Lower leg skin (tissue), 4 donors: ENCODE measurements around the gene TSEN54. TPM values are rescaled to one million over a fixed set of nuclear protein-coding genes. Genes with fewer than 3 reads are reported as not detected.

ENCODE experiments used
- DNase-seq, 2 donors: peaks; one replicate each; pipeline ENCODE4 v3.0.0-alpha.2; 2019; ENCODE audit warnings: low spot score in 2 of 2
- H3K4me3 ChIP-seq: fragments of 200-600 bp; sonication (generic); 2 replicates; pipeline ENCODE4 v1.5.1; 2017; ENCODE audit warnings: mild to moderate bottlenecking, low read depth; ENCODE audit not compliant: poor library complexity, severe bottlenecking
- POLR2A ChIP-seq, 2 donors: fragments of 450-650 bp; IDR thresholded peaks; one replicate each; pipeline ENCODE4 v1.6.1; 2016 to 2017; ENCODE audit warnings: antibody characterized with exemption in 2 of 2, mild to moderate bottlenecking in 1 of 2, moderate library complexity in 1 of 2
- WGBS, 2 donors: methylation state at CpG; one replicate each; pipeline ENCODE4 v1.1.5; 2018; 5-methylcytosine and 5-hydroxymethylcytosine counted together
- intact Hi-C: fragments of 100-400 bp; cut with DNase I; formaldehyde crosslinking; loops from one replicate; pipeline ENCODE4 v1.15.0; 2023; ENCODE audit warnings: low total_unique reads
- total RNA-seq, 4 donors: library from RNA; depleted of rRNA; stranded (reverse); fragments of >200 nt; gene quantifications; one replicate each; pipeline ENCODE4 v1.1.0, GENCODE V29; 2016
- TF ChIP-seq, protein P1 (sequence below), 3 donors: fragments of 450-650 bp; IDR thresholded peaks; one replicate each; pipeline ENCODE4 v1.5.1; 2016; ENCODE audit warnings: antibody characterized with exemption in 3 of 3, mild to moderate bottlenecking in 3 of 3, moderate library complexity in 2 of 3

The TSEN54 gene
- total RNA-seq, 4 donors from 2014 or later, result 42.7 to 70.8 (median 50.8) TPM

DNA sequence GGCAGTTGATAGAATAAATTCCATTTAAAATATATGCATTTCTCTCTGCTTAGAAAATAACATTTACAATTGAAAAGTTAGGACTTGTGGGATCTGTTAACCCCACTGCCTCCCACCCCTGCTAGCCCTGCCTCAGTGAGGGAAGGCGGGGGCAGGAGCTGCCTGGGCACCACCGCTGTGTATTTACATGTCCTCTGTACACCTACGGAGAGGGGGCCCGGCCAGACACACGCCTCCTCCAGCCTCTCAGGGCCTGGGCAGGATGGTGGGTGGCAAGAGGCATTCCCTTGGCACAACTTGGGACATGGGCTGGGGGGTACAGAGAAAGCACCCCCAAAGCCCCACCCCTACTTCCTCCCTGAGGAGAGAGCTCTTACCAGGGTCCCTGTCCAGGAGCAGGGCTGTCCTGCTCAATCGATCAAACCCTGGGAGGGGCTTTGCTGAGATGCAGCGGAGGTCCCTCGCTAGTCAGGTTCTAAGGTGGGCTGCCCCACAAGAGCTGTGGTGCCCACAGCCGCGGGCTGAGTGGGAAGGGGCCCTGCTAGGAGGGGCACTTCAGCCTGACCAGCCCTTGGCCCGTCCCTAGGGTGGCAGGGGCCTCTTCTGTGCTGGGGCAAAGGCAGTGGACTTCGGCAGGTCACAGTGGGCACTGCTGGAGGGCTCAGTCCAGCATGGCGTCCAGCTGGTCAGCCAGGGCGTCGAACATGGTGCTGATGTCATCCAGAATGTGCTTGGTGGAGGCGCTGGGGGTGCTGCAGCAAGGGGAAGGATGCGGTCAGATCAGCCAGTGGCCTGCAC, 15.7 kb upstream of the TSEN54 start:
- no peak for DNase-seq
- no peak overlapping the region for H3K4me3 ChIP-seq
- TF ChIP-seq, protein P1, sequence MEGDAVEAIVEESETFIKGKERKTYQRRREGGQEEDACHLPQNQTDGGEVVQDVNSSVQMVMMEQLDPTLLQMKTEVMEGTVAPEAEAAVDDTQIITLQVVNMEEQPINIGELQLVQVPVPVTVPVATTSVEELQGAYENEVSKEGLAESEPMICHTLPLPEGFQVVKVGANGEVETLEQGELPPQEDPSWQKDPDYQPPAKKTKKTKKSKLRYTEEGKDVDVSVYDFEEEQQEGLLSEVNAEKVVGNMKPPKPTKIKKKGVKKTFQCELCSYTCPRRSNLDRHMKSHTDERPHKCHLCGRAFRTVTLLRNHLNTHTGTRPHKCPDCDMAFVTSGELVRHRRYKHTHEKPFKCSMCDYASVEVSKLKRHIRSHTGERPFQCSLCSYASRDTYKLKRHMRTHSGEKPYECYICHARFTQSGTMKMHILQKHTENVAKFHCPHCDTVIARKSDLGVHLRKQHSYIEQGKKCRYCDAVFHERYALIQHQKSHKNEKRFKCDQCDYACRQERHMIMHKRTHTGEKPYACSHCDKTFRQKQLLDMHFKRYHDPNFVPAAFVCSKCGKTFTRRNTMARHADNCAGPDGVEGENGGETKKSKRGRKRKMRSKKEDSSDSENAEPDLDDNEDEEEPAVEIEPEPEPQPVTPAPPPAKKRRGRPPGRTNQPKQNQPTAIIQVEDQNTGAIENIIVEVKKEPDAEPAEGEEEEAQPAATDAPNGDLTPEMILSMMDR (IDR thresholded peaks at IDR 0.05), result no peak
- no peak for TF ChIP-seq POLR2A (IDR thresholded peaks at IDR 0.05)
- 86 to 87% methylated on average over 8 to 9 of the region's 17 CpGs for WGBS, 2 donors
- intact Hi-C loops, result no loop called here

DNA sequence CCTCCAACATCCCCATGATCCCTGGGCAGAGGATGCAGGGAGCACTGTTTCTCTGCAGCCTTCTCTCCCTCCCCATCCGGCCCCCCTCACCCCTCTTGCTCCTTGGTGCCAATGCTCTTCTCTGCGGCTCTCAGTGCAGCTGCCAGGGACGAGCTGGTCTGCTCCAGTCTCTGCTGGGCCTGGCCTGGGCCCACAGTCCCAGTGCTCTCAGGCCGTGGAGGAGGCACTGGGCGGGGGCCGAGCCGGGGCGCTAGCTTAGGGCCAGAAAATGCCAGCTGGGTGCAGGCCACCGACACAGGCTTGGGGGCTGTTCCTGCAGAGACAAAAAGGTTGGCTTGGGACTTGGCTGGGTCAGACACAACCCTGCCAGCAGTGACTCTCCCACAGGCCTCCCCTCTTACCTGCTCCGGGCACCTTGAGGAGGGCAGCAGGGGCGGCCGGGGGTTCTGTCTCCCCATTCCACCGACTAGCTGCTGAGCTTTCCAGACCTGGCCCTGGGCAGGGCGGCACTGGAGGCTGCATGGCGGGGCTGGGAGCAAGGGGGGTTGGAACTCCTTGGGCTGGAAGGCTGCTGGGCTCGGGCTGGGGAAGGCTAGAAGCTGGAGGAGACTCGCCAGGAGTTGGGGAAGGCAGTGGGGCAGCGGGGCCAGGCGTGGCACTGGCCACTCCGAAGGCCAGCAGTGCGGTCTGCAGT, 14.8 kb upstream of the TSEN54 start:
- 62 to 73% methylated on average over 13 to 16 of the region's 21 CpGs for WGBS, 2 donors
- no peak overlapping the region for H3K4me3 ChIP-seq
- DNase-seq, result no peak
- intact Hi-C loops, result no loop called here
- TF ChIP-seq, protein P1 (IDR thresholded peaks at IDR 0.05), result no peak
- TF ChIP-seq POLR2A (IDR thresholded peaks at IDR 0.05), result no peak

DNA sequence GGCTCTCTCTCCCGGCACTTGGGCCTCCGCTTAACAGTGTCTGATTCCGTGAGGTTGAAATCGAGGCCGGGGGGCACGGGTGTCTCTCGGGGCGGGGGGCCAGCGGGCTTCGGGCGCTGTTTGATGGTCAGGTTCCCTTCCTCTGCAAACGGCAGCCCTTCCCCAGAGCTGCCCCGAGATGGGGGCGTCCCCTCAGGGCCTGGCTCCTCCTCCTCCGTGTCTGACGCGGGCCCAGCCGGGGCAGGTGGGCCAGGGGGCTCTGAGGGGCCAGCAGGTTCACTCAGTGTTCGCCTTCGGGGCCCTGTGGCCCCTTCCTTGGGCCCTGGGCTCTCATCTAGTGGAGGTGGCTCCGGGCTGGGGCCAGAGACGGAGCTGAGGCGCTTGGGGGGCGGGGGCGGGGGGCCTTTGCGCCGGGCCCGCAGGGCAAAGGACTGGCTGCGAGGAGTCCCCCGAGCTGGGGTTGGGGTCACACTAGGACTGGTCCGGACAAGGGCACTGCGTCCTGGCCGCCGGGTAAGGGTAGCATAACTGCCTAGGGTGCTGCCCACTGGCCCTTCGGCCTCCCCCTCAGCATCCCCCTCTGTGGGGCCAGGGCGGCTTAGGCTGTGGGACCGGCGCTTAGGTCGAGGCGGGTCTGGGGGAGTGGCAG, 14.1 kb upstream of the TSEN54 start:
- intact Hi-C loops, result no loop called here
- TF ChIP-seq, protein P1 (IDR thresholded peaks at IDR 0.05), result no peak
- no peak for TF ChIP-seq POLR2A (IDR thresholded peaks at IDR 0.05)
- DNase-seq, result no peak
- no peak overlapping the region for H3K4me3 ChIP-seq
- WGBS, 2 donors, result 88 to 89% methylated on average over 30 to 34 of the region's 40 CpGs

DNA sequence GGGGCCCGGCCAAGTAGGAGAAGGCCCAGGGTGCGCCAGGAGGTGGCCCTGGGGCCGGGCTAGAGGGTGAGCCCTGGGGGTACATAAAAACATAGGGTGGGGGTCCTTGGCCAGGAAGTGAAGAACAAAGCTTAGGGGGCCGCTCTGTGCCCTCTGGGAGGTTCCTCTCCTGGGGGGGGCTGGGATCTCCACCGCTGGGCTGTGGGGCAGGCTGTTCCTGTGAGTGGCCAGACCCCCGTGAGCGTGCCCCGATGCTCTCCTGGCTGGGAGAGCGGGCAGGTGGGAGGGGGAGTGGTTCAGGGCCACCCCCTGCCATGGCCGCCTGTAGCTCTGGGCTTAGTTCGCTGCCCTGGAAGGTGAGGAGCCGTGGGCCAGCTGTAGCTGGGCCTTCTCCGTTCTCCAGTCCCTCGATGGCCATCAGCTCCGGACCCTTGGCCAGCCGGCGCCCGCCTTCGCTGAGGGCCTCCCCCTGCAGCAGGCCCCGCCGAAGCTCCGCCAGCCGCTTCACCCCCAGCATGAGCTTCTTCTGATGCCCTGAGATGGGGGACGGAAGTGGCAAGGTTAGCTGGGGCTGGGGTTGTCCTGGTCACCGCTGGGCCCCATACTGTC, 13.5 kb upstream of the TSEN54 start:
- H3K4me3 ChIP-seq, result no peak overlapping the region
- intact Hi-C loops, result no loop called here
- DNase-seq, result no peak
- 90 to 94% methylated on average over 23 to 25 of the region's 25 CpGs for WGBS, 2 donors
- TF ChIP-seq, protein P1 (IDR thresholded peaks at IDR 0.05), result no peak
- no peak for TF ChIP-seq POLR2A (IDR thresholded peaks at IDR 0.05)

DNA sequence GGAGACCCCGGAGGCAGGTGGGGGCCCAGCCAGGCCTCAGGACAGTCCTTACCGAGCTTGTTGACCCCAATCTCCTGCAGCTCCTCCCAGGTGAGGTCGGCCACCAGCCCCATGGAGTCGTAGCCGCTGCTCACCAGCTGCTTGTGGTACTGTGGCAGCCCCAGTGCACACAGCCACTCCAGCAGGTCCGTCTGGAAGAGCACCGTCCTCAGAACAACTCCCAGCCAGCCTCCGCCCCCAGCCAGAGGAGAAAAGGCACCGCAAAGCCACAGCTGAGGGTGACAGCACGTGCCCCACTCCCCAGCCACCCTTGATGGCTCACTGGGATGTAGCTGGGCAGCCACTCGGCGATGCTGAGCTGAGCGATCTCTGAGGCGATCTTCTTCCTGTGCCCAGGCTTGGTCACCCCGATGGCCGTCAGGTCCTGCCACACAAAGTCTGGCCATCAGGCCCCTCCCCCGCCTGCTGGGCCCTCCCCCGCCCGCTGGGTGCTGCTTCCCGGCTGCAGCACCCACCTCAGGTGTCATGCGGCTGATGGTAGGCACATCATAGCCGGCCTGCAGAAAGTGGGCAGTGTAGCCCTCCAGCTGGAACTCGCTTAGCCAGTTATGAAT, 12.9 kb upstream of the TSEN54 start:
- H3K4me3 ChIP-seq, result no peak overlapping the region
- WGBS, 2 donors, result 82 to 88% methylated on average over 16 to 21 of the region's 23 CpGs
- no peak for DNase-seq
- intact Hi-C loops, result no loop called here
- TF ChIP-seq POLR2A (IDR thresholded peaks at IDR 0.05), result no peak
- TF ChIP-seq, protein P1 (IDR thresholded peaks at IDR 0.05), result no peak
